Stimulated activated memory B cell treated with anti-CD40 and anti-IgM and Interleukin-4, amounts not matched to agents 10 μg/mL and 1 μg/mL and 100 μg/mL, for 72 hours (primary cell): ENCODE measurements around the gene IL20.

ENCODE experiments used
- ATAC-seq: fragments of 150-1000 bp; cut with Tn5 transposase; 2 replicates; pipeline ENCODE4 v1.10.0; 2021
- H3K27ac Mint-ChIP-seq: one replicate; pipeline ENCODE4 v1.8.0; 2022; ENCODE audit warnings: mild to moderate bottlenecking, mixed read lengths
- H3K27me3 Mint-ChIP-seq: one replicate; pipeline ENCODE4 v1.8.0; 2022; ENCODE audit warnings: mixed read lengths
- H3K36me3 Mint-ChIP-seq: one replicate; pipeline ENCODE4 v1.8.0; 2022; ENCODE audit warnings: mixed read lengths
- H3K4me1 Mint-ChIP-seq: one replicate; pipeline ENCODE4 v1.8.0; 2022; ENCODE audit warnings: mixed read lengths
- H3K4me3 Mint-ChIP-seq: one replicate; pipeline ENCODE4 v1.8.0; 2022; ENCODE audit warnings: mild to moderate bottlenecking, moderate library complexity, mixed read lengths
- H3K9me3 Mint-ChIP-seq: one replicate; pipeline ENCODE4 v1.8.0; 2022; ENCODE audit warnings: mixed read lengths

Gene IL20

DNA sequence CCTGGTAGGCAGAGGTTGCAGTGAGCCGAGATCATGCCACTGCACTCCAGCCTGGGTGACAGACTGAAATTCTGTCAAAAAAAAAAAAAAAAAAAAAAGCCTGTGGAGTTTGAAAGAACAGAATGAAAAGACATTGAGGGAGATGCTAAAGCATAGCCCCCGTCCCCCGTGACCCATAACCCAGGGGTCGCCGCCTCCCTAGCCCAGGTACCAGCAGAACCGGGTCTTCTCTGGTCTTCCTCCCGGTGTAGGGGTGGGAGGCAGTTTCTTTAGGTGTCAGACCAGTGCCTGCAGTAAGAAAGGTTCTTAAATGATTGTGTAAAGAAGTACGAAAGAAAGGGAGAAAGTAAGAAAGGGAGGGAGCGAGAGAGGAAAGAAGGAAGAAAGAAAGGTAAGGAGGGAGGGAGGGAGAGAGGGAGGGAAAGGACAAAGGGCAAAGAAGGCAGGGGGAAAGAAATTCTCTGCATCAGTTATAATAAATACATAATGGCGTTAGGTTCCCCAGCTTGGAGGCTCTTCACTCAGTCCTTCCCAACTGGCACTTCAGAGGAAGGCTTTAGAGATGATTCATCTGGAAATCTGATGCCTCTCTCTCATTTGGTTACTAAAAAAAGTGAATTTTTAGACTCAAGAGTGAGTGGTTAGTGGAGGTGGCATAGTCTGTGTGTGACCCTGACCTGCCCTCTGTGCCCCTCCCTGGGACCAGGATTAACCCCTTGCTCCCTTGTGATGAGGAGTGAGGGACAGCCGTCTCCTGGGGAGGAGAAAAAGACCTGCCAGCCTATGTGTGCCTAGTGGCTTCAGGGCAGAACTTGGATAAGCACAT lies 32.9 kb downstream of the IL20 start:
- H3K9me3 Mint-ChIP-seq, result no peaks in the 10 kb centered on the region
- no peak for ATAC-seq
- peaks cover 8% of the 10 kb centered on the region for H3K36me3 Mint-ChIP-seq
- H3K27ac Mint-ChIP-seq, result peak overlapping the region; percentile 51
- H3K4me3 Mint-ChIP-seq, result no peak overlapping the region
- H3K27me3 Mint-ChIP-seq, result no peaks in the 10 kb centered on the region
- H3K4me1 Mint-ChIP-seq, result peaks cover 32% of the 10 kb centered on the region

DNA sequence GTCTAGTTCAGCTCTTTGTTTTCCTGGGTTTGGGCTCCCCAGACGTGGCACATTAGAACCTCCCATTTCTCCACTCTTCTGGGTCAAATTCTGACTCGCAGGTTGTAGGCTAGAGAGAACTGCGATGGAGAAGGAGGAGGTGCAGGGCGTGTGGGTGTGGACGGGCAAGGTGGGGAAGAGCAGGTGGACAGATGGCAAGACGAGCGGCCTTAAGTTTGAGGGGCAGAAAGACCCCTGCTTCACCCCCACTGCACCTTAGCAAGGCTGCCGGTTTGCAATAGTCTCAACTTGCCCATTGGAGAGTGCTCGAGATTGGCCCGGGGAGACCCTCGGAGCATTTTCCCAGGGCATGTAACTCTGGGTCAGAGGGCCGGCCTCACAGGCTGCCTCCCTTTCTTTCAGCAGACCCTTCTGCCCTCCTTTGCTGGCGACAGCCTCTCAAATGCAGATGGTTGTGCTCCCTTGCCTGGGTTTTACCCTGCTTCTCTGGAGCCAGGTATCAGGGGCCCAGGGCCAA lies 33.5 kb downstream of the IL20 start:
- ATAC-seq, result no peak
- Mint-ChIP-seq H3K4me1 (peaks cover 36% of the 10 kb centered on the region), H3K36me3 (peaks cover 15% of the 10 kb centered on the region), H3K9me3 (no peaks in the 10 kb centered on the region), H3K27ac (peak overlapping the region; percentile 51), H3K27me3 (no peaks in the 10 kb centered on the region), H3K4me3 (no peak overlapping the region)

DNA sequence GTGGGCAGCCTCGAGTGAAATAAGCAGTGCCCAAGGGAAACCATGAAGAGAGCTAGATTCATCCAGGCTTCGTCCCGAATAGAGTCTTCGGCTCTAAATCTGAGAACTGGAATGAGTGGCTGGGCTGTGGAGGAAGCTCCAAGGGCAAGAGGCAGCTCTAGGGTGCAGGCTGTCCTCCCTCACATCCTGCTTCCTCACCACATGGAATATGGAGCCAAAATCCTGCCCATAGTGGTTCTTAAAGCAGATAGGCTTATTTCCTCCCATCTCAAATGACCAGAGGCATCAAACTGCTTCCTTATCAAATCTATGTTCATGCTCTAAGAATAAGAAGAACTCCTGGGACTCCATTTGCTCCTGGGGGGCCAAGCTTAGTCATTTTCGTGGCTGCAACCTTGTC lies 34.3 kb downstream of the IL20 start:
- Mint-ChIP-seq H3K4me3 (no peak overlapping the region), H3K27ac (no peak overlapping the region), H3K4me1 (peaks cover 39% of the 10 kb centered on the region), H3K9me3 (no peaks in the 10 kb centered on the region), H3K27me3 (no peaks in the 10 kb centered on the region), H3K36me3 (peaks cover 23% of the 10 kb centered on the region)
- no peak for ATAC-seq

DNA sequence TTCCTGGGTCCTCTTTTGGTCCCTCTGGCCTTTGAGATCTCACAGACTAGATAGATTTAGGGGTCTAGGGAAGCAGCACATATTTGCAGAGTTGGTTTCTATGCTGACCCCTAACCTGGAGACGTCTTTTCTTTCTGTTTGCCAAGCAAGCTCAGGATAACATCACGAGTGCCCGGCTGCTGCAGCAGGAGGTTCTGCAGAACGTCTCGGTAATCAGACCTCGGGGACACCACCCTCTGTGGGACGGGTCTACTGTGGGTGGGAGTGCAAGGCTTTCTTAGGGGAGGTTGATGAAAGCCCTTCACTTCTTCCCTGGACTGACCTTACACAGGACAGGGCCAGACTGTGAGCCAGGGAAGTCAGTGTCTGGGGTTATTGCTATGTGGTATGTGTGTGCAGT lies 34.7 kb downstream of the IL20 start:
- ATAC-seq, result peak; percentile 20
- Mint-ChIP-seq H3K27ac (peak overlapping the region; percentile 31), H3K9me3 (no peaks in the 10 kb centered on the region), H3K4me3 (no peak overlapping the region), H3K27me3 (no peaks in the 10 kb centered on the region), H3K4me1 (peaks cover 43% of the 10 kb centered on the region), H3K36me3 (peaks cover 27% of the 10 kb centered on the region)

DNA sequence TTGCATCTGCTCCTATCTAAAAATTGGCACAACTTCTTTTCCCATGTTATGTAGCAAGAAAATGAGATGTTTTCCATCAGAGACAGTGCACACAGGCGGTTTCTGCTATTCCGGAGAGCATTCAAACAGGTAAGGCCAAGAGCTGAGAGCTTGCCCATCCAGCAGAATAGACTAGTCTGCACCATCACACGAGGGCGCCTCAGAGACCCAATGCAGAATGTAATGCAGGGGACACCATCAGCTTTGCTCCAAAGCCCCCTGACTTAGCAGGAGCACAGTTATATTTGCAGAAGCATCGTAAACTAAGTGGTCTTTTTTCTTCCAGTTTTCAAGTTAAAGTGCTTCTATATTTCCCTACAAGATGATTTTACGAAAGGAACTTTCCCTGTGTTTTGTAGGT lies 36.5 kb downstream of the IL20 start:
- no peak overlapping the region for H3K27ac Mint-ChIP-seq
- peaks cover 43% of the 10 kb centered on the region for H3K36me3 Mint-ChIP-seq
- no peaks in the 10 kb centered on the region for H3K27me3 Mint-ChIP-seq
- ATAC-seq, result no peak
- peaks cover 61% of the 10 kb centered on the region for H3K4me1 Mint-ChIP-seq
- H3K9me3 Mint-ChIP-seq, result no peaks in the 10 kb centered on the region
- H3K4me3 Mint-ChIP-seq, result no peak overlapping the region

DNA sequence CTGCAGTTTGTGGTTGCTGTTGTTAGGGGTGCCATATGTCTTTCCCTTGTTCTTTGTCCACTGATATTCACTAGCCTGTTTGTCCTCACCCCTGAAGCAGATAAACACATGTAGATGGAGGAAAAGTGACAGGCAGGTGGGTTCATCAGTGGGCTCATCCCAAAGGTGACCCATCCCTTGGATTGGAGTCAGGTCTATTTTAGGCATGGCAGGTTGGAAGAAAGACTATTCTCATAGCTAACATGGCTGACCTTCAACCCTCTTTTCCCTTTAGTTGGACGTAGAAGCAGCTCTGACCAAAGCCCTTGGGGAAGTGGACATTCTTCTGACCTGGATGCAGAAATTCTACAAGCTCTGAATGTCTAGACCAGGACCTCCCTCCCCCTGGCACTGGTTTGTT lies 37.3 kb downstream of the IL20 start:
- Mint-ChIP-seq H3K27me3 (no peaks in the 10 kb centered on the region), H3K4me3 (no peak overlapping the region), H3K36me3 (peaks cover 50% of the 10 kb centered on the region), H3K9me3 (no peaks in the 10 kb centered on the region), H3K4me1 (peaks cover 61% of the 10 kb centered on the region), H3K27ac (peak overlapping the region; percentile 90)
- ATAC-seq, result no peak

DNA sequence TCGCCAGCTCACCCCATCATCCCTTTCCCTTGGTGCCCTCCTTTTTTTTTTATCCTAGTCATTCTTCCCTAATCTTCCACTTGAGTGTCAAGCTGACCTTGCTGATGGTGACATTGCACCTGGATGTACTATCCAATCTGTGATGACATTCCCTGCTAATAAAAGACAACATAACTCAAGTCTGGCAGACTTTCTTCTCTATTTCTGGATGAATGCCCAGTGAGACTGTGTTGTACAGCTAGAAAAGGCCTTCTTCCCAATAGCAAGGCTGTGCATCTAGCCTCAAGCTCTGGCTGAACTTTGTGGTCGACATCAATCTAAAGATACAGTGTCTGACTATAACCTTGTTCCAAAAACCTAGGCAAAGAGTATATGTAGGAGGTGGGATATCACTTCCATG lies 38.3 kb downstream of the IL20 start:
- H3K36me3 Mint-ChIP-seq, result peaks cover 58% of the 10 kb centered on the region
- peak overlapping the region; percentile 90 for H3K27ac Mint-ChIP-seq
- H3K4me1 Mint-ChIP-seq, result peaks cover 68% of the 10 kb centered on the region

DNA sequence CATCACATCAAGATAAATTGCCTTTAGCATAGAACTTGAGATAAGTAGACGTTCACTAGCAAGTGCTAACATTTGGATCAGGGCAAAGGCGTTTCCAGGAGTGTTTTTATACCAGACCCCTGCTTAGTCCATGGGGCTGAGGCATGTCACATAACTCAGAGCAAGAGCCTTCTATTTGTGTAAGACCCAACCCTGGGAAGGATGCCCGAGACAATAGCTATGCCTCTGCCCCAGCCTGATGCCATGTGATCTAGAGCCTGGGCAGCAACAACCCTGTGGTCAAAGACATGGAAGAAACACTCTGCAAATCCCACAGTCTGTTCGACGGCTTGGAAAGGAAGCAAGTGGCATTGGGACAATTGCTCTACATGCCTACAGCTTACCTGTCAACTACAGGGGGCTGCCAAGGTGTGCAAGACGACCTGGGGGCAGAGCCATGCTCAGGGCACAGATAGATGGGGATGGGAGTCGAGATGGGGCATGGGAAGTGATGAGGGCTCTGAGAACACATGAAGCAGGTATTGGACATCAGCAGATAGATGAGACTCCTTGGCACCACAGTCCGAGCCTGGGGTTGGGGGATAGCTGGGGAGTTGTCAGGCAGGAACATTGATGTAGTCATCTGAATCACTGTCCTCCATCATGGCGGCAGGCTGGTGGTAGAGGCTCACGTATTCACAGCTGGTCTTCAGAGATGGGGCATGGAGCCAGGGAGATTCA lies 39.2 kb downstream of the IL20 start:
- Mint-ChIP-seq H3K36me3 (peaks cover 63% of the 10 kb centered on the region), H3K9me3 (no peaks in the 10 kb centered on the region)
- no peak for ATAC-seq

More for the DNA sequence above, 38.3 kb downstream of the IL20 start:
- Mint-ChIP-seq H3K9me3 (no peaks in the 10 kb centered on the region), H3K4me3 (no peak overlapping the region), H3K27me3 (no peaks in the 10 kb centered on the region)
- no peak for ATAC-seq

DNA sequence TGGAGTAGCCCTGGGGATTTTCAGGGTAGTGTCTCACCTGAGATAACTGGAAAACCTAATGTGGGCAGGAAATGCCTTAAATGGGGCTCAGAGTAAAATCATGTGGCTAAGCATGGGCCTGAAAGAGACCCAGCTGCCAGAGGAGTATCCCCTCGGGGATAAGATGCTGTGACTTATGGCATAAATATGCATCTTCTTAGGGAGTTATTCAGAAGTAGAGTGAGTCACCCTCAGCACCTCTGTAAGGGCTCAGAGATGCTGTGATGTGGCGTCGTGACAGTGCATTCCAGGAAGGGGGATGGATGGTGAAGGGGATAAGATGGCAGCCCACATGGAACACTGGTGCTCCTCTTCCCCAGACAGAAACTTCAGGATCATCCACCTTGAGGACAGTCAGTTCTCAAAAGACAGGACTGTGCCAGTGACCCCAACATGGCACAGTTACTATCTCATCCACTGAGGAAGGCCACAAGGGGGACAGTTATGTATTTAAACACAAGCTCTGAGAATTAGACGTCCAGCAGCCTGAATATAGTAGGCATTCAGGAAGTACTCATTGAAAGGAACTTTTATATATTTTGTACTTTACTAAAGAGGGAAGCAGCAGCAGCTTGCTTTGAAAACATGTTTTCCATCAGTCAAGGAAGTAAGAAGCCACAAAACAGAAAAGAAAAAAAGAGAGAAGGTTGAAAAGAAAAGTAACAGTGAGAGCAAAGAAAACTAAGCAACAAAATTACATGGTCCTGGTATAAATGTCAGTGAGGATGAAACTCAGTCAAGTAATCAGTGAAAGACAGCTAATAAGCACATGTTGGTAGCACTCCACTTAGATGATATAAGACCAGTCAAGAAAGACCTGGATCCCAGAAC lies 40.1 kb downstream of the IL20 start:
- no peaks in the 10 kb centered on the region for H3K27me3 Mint-ChIP-seq
- peaks cover 67% of the 10 kb centered on the region for H3K4me1 Mint-ChIP-seq
- peak; percentile 95 for ATAC-seq
- peak overlapping the region; percentile 48 for H3K4me3 Mint-ChIP-seq
- H3K27ac Mint-ChIP-seq, result peak overlapping the region; percentile 90
- no peaks in the 10 kb centered on the region for H3K9me3 Mint-ChIP-seq
- peaks cover 65% of the 10 kb centered on the region for H3K36me3 Mint-ChIP-seq

More for the DNA sequence above, 39.2 kb downstream of the IL20 start:
- no peak overlapping the region for H3K4me3 Mint-ChIP-seq
- H3K4me1 Mint-ChIP-seq, result peaks cover 66% of the 10 kb centered on the region
- H3K27ac Mint-ChIP-seq, result peak overlapping the region; percentile 90
- H3K27me3 Mint-ChIP-seq, result no peaks in the 10 kb centered on the region

DNA sequence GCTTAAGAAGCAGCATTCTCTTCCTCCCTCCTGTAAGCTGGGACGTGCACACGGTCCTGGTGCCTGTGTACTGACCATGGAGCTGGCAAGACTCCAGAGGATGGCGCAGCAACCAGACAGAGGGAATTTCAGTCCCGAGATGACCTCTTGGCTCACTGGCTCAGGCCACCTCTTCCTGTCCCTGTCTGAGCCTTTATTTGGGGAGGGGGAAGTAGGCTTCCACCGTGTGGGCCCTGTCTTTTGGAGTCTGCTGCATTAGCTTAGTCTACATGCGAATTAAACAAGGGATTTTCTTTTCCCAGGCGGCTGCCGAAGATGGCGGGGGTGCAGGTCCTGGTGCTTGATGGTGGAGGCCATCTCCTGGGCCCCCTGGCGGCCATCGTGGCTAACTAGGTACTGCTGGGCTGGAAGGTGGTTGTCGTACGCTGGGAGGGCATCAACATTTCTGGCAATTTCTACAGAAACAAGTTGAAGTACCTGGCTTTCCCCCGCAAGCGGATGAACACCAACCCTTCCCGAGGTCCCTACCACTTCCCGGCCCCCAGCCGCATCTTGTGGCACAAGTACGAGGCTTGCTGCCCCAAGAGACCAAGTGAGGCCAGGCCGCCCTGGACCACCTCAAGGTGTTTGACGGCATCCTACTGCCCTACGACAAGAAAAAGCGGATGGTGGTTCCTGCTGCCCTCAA lies 42.0 kb downstream of the IL20 start:
- Mint-ChIP-seq H3K4me1 (peaks cover 82% of the 10 kb centered on the region), H3K27ac (peak overlapping the region; percentile 90), H3K27me3 (no peaks in the 10 kb centered on the region), H3K4me3 (no peak overlapping the region), H3K36me3 (peaks cover 83% of the 10 kb centered on the region), H3K9me3 (no peaks in the 10 kb centered on the region)
- ATAC-seq, result no peak

DNA sequence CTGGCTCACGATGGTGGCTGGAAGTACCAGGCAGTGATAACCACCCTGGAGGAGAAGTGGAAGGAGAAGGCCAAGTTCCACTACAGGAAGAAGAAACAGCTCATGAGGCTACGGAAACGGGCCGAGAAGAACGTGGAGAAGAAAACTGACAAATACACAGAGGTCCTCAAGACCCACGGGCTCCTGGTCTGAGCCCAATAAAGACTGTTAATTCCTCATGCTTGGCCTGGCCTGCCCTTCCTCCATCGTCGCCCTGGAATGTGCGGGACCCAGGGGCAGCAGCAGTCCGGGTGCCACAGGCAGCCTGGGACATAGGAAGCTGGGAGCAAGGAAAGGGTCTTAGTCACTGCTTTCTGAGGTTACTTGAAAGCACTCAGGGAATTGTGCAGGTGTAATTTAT lies 42.6 kb downstream of the IL20 start:
- no peak for ATAC-seq
- Mint-ChIP-seq H3K27me3 (no peaks in the 10 kb centered on the region), H3K27ac (peak overlapping the region; percentile 90), H3K36me3 (peaks cover 83% of the 10 kb centered on the region), H3K9me3 (no peaks in the 10 kb centered on the region), H3K4me1 (peaks cover 88% of the 10 kb centered on the region), H3K4me3 (no peak overlapping the region)

DNA sequence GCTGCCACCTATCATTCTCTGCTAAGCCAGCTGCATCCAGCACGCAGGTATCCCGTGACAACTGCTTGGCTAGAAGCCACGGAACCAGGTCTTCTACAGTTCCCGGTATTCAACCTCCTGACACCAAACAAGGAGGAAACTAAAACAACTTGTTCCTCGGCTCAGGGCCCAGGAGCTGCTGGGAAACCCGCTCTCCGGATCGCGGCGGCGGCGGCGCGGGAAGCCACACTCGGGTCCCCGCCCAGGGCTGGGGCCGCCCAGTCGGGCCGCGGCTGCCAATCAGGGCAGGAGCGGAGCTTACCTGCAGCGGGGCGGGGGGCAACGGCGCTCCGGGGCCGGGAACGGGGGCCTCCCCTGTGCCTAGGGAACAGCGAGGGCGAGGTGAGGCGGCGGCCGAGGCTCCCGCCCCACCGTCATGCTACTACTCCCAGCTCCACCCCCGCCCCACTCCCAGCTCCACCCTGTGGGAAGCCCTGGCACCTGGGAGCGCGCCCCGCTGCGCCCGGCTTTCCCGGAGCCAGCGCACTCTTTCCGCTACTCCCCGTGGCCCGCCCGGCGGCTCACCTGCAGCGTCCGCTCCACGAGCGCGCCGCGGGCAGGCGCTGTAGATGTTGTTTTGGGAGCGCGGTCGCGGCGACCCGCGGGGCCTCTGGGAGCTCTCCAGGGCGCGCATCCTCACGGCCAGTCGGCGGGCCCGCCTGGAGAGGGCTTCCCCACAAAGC lies 43.9 kb downstream of the IL20 start:
- Mint-ChIP-seq H3K4me1 (peaks cover 91% of the 10 kb centered on the region), H3K27ac (peak overlapping the region; percentile 14), H3K9me3 (no peaks in the 10 kb centered on the region), H3K27me3 (no peaks in the 10 kb centered on the region), H3K4me3 (peak overlapping the region; percentile 40), H3K36me3 (peaks cover 77% of the 10 kb centered on the region)
- peak; percentile 16 for ATAC-seq

DNA sequence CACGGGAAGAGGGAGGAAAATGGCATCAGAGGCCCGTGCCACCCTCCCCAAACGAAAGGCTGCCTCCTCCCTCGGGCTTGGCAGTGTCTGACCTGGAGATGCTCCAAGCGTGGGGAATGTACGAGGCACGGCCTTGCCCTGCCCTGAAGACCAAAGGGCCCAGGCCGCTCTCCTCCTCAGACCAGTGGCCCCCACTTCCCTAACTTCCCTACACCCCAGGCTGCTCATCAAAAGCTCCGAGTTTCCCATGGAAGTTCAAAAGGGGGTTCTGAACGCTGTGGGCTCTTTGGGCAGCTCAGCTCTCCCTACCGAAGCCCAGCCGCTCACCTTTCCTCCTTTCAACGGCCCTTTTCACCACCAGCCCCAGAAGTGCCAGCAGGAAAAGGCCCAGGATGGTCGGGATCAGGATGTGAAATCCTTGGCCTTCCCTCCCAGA lies 44.5 kb downstream of the IL20 start:
- H3K27me3 Mint-ChIP-seq, result no peaks in the 10 kb centered on the region
- H3K9me3 Mint-ChIP-seq, result no peaks in the 10 kb centered on the region
- peak overlapping the region; percentile 40 for H3K4me3 Mint-ChIP-seq

More for the DNA sequence above, 44.5 kb downstream of the IL20 start:
- Mint-ChIP-seq H3K36me3 (peaks cover 77% of the 10 kb centered on the region), H3K4me1 (peaks cover 91% of the 10 kb centered on the region), H3K27ac (peak overlapping the region; percentile 14)
- ATAC-seq, result no peak
